Suprapubic skin (tissue), 4 donors: ENCODE measurements around the gene GAS7. TPM values are rescaled to one million over a fixed set of nuclear protein-coding genes. Genes with fewer than 3 reads are reported as not detected.

Experiments
- DNase-seq, 2 donors: peaks; one replicate each; pipeline ENCODE4 v3.0.0-alpha.2; 2019; ENCODE audit warnings: low spot score in 2 of 2
- H3K27ac ChIP-seq: fragments of 200-600 bp; sonication (generic); one replicate; pipeline ENCODE4 v1.5.1; 2019
- H3K27me3 ChIP-seq: fragments of 200-600 bp; sonication (generic); one replicate; pipeline ENCODE4 v1.5.1; 2019
- H3K36me3 ChIP-seq: fragments of 200-600 bp; sonication (generic); one replicate; pipeline ENCODE4 v1.5.1; 2019
- H3K4me1 ChIP-seq: fragments of 200-600 bp; sonication (generic); one replicate; pipeline ENCODE4 v1.5.1; 2019
- H3K4me3 ChIP-seq: fragments of 200-600 bp; sonication (generic); one replicate; pipeline ENCODE4 v1.5.1; 2019; ENCODE audit warnings: mild to moderate bottlenecking
- H3K9me3 ChIP-seq: fragments of 200-600 bp; sonication (generic); one replicate; pipeline ENCODE4 v1.5.1; 2019
- EP300 ChIP-seq: sonication (generic); formaldehyde crosslinking; IDR thresholded peaks from one replicate; pipeline ENCODE4 v1.6.1; 2017; ENCODE audit warnings: antibody characterized with exemption
- POLR2A ChIP-seq, 2 donors: fragments of 450-650 bp; IDR thresholded peaks; one replicate each; pipeline ENCODE4 v1.6.1; 2017; ENCODE audit warnings: antibody characterized with exemption in 2 of 2, mild to moderate bottlenecking in 2 of 2, moderate library complexity in 2 of 2
- POLR2AphosphoS5 ChIP-seq, 3 donors: sonication (generic); formaldehyde crosslinking; IDR thresholded peaks; one replicate each; pipeline ENCODE4 v1.6.1; 2017; ENCODE audit warnings: antibody characterized with exemption in 3 of 3
- WGBS: methylation state at CpG from one replicate; pipeline ENCODE4 v1.1.5; 2018; 5-methylcytosine and 5-hydroxymethylcytosine counted together
- total RNA-seq, 4 donors: library from RNA; depleted of rRNA; stranded (reverse); fragments of >200 nt; gene quantifications; one replicate each; pipeline ENCODE4 v1.1.0, GENCODE V29; 2016
- TF ChIP-seq, protein P1 (sequence below), 2 donors: fragments of 200-600 bp in 1 of 2; fragments of 450-650 bp in 1 of 2; sonication (generic) in 1 of 2; IDR thresholded peaks; one replicate each; pipeline ENCODE4 v1.5.1; 2016 to 2019; ENCODE audit warnings: antibody characterized with exemption in 2 of 2, mild to moderate bottlenecking in 1 of 2, moderate library complexity in 1 of 2

GAS7 gene
- total RNA-seq, 4 donors from 2014 or later = 45.7 to 106 (median 74.2) TPM

DNA sequence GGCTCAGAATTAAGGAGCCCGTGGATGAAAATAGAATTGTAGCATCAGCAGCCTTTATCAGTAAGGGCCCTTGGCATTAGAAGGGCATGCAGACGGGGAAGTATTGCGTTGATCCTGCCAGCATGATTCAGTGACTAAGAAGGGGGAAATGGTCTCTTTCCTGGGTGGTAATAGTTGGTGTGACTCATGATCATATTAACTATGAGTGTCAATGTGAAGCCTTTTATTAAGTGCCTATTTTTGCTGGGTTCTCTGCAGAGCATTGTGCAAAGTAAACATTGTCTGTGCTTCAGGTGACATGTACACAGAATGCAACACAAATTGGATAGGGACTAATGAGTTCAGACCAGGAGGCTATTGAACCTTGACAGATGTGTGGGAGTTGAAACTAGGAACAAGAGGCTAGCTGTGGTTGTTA, 317.8 kb downstream of the GAS7 start:
- DNase-seq = no peak
- no peak for TF ChIP-seq EP300
- no peak for TF ChIP-seq POLR2AphosphoS5 (IDR thresholded peaks at IDR 0.05)
- TF ChIP-seq, protein P1, sequence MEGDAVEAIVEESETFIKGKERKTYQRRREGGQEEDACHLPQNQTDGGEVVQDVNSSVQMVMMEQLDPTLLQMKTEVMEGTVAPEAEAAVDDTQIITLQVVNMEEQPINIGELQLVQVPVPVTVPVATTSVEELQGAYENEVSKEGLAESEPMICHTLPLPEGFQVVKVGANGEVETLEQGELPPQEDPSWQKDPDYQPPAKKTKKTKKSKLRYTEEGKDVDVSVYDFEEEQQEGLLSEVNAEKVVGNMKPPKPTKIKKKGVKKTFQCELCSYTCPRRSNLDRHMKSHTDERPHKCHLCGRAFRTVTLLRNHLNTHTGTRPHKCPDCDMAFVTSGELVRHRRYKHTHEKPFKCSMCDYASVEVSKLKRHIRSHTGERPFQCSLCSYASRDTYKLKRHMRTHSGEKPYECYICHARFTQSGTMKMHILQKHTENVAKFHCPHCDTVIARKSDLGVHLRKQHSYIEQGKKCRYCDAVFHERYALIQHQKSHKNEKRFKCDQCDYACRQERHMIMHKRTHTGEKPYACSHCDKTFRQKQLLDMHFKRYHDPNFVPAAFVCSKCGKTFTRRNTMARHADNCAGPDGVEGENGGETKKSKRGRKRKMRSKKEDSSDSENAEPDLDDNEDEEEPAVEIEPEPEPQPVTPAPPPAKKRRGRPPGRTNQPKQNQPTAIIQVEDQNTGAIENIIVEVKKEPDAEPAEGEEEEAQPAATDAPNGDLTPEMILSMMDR (IDR thresholded peaks at IDR 0.05) = no peak
- no peak for TF ChIP-seq POLR2A (IDR thresholded peaks at IDR 0.05)
- H3K27me3 ChIP-seq = no peaks in the 10 kb centered on the region
- H3K4me1 ChIP-seq = no peaks in the 10 kb centered on the region
- H3K4me3 ChIP-seq = no peak overlapping the region
- 67% methylated on average over 3 of the region's 3 CpGs for WGBS
- no peaks in the 10 kb centered on the region for H3K36me3 ChIP-seq
- no peak overlapping the region for H3K27ac ChIP-seq
- H3K9me3 ChIP-seq = peaks cover 6% of the 10 kb centered on the region

DNA sequence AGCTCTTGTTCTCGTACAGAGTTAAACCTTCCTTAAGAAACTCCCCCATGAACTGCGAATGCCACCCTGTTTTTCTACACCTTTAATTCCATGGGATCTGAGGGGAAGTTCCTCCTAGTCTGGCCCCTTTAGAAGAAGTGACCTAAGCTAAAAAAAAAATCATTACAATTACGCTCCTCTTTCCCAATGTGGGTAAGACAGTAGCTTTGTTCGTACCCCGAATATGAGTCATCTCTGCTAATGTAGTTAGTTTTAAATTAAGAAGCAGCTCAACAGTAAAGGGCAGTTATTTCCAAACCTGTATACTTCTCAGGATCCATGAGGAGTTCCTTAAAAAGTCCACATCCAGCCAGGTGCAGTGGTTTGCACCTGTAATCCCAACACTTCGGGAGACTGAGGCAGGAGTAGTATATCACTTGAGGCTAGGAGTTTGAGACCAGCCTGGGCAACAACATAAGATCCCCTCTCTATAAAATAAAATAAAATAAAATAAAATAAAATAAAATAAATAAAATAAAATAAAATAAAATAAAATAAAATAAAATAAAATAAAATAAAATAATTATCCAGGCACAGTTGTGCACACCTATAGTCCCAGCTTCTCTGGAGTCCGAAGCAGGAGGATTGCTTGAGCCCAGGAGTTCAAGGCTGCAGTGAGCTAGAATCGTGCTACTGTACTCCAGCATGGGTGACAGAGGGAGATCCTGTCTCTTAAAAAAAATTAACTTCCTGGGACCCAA, 319.4 kb downstream of the GAS7 start:
- TF ChIP-seq EP300 = no peak
- TF ChIP-seq, protein P1 (IDR thresholded peaks at IDR 0.05) = no peak
- TF ChIP-seq POLR2A (IDR thresholded peaks at IDR 0.05) = no peak
- TF ChIP-seq POLR2AphosphoS5 (IDR thresholded peaks at IDR 0.05) = no peak
- peaks cover 6% of the 10 kb centered on the region for H3K9me3 ChIP-seq

DNA sequence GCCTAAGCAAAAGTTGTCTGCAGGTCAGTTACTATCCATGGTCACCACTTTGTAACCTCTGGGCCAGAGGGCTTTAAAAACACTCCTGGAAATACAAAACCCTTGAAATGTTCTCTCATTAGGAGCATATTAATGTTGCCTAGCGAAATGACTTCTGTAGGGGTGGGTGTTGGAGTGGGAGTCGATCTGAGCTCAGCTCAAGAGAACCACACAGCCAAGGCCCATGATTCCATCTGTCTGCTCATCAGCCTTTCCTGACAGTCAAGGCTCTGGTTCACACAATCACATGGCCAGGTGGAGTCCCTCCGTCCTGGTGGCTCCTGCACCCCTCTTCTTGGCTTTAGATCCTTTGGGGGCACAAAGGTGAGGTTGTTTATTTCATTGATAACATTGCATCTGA, 320.1 kb downstream of the GAS7 start:
- Histone ChIP-seq H3K36me3 (no peaks in the 10 kb centered on the region), H3K27me3 (no peaks in the 10 kb centered on the region), H3K4me1 (no peaks in the 10 kb centered on the region), H3K27ac (no peak overlapping the region), H3K9me3 (peaks cover 6% of the 10 kb centered on the region), H3K4me3 (no peak overlapping the region)
- peak in 1 of 2 donors; percentile 7 for DNase-seq
- 84% methylated on average over 3 of the region's 3 CpGs for WGBS
- no peak for TF ChIP-seq POLR2AphosphoS5 (IDR thresholded peaks at IDR 0.05)
- no peak for TF ChIP-seq EP300
- TF ChIP-seq, protein P1 (IDR thresholded peaks at IDR 0.05) = no peak
- no peak for TF ChIP-seq POLR2A (IDR thresholded peaks at IDR 0.05)

More for the DNA sequence above, 319.4 kb downstream of the GAS7 start:
- WGBS = 86% methylated on average over 8 of the region's 8 CpGs
- no peaks in the 10 kb centered on the region for H3K36me3 ChIP-seq
- H3K4me1 ChIP-seq = no peaks in the 10 kb centered on the region
- no peaks in the 10 kb centered on the region for H3K27me3 ChIP-seq
- H3K27ac ChIP-seq = no peak overlapping the region
- H3K4me3 ChIP-seq = no peak overlapping the region
- DNase-seq = no peak

DNA sequence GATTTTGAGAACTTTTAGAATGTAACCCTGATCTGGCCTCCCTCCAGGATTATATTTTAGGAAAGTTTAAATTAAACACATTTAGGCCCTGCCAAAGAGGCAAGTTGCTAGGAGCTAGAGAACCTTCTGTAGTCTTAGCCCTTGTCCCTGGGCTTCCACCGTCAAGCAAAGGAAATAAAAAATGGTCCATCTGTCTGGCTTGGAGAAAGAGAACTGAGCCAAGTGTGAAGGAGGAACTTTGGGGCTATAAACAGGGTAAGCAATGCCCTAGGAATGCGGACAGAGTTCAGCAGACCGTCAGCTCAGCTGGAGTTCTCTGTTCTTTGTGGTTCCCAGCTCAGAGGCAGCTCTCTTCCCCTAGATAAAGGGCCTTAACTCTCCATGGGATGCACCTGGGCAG, 323.0 kb downstream of the GAS7 start:
- no peak overlapping the region for H3K27ac ChIP-seq
- no peak overlapping the region for H3K4me3 ChIP-seq
- no peak for TF ChIP-seq EP300
- TF ChIP-seq POLR2AphosphoS5 (IDR thresholded peaks at IDR 0.05) = no peak
- TF ChIP-seq, protein P1 (IDR thresholded peaks at IDR 0.05) = no peak
- no peak for TF ChIP-seq POLR2A (IDR thresholded peaks at IDR 0.05)
- no peaks in the 10 kb centered on the region for H3K36me3 ChIP-seq
- WGBS = 42% methylated on average over 3 of the region's 3 CpGs
- H3K27me3 ChIP-seq = no peaks in the 10 kb centered on the region
- no peaks in the 10 kb centered on the region for H3K9me3 ChIP-seq
- no peak for DNase-seq
- H3K4me1 ChIP-seq = no peaks in the 10 kb centered on the region

DNA sequence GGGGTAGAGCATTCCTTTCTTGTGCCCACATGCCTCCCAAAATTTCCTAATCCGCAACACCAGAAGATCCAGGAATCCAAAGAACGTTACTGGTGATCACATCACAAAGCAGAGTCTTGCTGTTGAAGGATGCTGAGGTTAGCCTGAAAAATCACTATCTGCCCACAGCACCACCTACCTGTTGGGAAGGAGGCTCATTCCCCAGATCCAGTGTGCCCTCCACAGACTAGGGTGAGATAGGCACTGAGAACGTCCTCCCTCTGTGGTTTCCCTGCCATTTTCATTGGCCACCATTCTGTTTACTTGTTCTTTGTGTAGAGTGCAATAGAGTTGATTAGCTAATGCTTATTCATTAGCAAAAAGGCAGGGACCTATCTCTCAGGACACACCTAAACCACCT, 323.7 kb downstream of the GAS7 start:
- no peak overlapping the region for H3K27ac ChIP-seq
- H3K27me3 ChIP-seq = no peaks in the 10 kb centered on the region
- H3K4me3 ChIP-seq = no peak overlapping the region
- TF ChIP-seq EP300 (no peak), POLR2A (IDR thresholded peaks at IDR 0.05) (no peak), POLR2AphosphoS5 (IDR thresholded peaks at IDR 0.05) (no peak)
- TF ChIP-seq, protein P1 (IDR thresholded peaks at IDR 0.05) = no peak
- no peak for DNase-seq
- WGBS = 71% methylated on average over 3 of the region's 3 CpGs
- no peaks in the 10 kb centered on the region for H3K9me3 ChIP-seq
- H3K4me1 ChIP-seq = no peaks in the 10 kb centered on the region
- H3K36me3 ChIP-seq = no peaks in the 10 kb centered on the region
